HepG2 (cell line): ENCODE results near the gene ZNF546. TPM values are rescaled to one million over a fixed set of nuclear protein-coding genes. Genes with fewer than 3 reads are reported as not detected.

Experiments used
- ARID5B ChIP-seq: IDR thresholded peaks from 2 replicates; pipeline ENCODE4 v1.4.0; 2020; ENCODE audit warnings: mild to moderate bottlenecking, missing genetic modification reagents
- KDM2A ChIP-seq: sonication (generic); formaldehyde crosslinking; IDR thresholded peaks from 2 replicates; pipeline ENCODE4 v1.4.0; 2020; ENCODE audit warnings: low read depth, missing genetic modification reagents, borderline replicate concordance
- PRDM15 ChIP-seq: sonication (generic); formaldehyde crosslinking; IDR thresholded peaks from 2 replicates; pipeline ENCODE4 v1.4.0; 2020; ENCODE audit warnings: missing genetic modification reagents
- YY1 ChIP-seq: IDR thresholded peaks from 2 replicates; pipeline ENCODE4 v1.6.1; 2011; ENCODE audit warnings: low read length, low read depth, moderate library complexity, mild to moderate bottlenecking; ENCODE audit not compliant: insufficient read depth, insufficient replicate concordance
- ZMAT5 ChIP-seq: sonication (generic); formaldehyde crosslinking; IDR thresholded peaks from 2 replicates; pipeline ENCODE4 v1.5.0; 2020; ENCODE audit warnings: mild to moderate bottlenecking, low read depth, missing genetic modification reagents, borderline replicate concordance
- ZNF124 ChIP-seq: sonication (generic); formaldehyde crosslinking; IDR thresholded peaks from 2 replicates; pipeline ENCODE4 v1.4.0; 2020; ENCODE audit warnings: missing genetic modification reagents
- ZNF512 ChIP-seq: sonication (generic); formaldehyde crosslinking; IDR thresholded peaks from 2 replicates; pipeline ENCODE4 v1.4.0; 2020; ENCODE audit warnings: mild to moderate bottlenecking, missing genetic modification reagents
- ZNF547 ChIP-seq: sonication (generic); formaldehyde crosslinking; IDR thresholded peaks from 2 replicates; pipeline ENCODE4 v1.5.1; 2020; ENCODE audit warnings: mild to moderate bottlenecking, missing genetic modification reagents
- ZNF577 ChIP-seq: sonication (generic); formaldehyde crosslinking; IDR thresholded peaks from 2 replicates; pipeline ENCODE4 v1.4.0; 2020; ENCODE audit warnings: mild to moderate bottlenecking, low read depth, missing genetic modification reagents, borderline replicate concordance
- ZNF598 ChIP-seq: sonication (generic); formaldehyde crosslinking; IDR thresholded peaks from 2 replicates; pipeline ENCODE4 v1.5.1; 2020; ENCODE audit warnings: mild to moderate bottlenecking, missing genetic modification reagents, borderline replicate concordance
- polyA plus RNA-seq, 8 experiments: library from polyadenylated mRNA; depleted of rRNA in 3 of 8; stranded (reverse) in 7 of 8; unstranded in 1 of 8; fragments of >200 nt; fragmentation: Illumina TruSeq in 4 of 8; extraction: Trizol in 4 of 8; gene quantifications; 2 replicates each; pipeline versions ENCODE4 v1.2.1 to v1.2.3, GENCODE V29; 2011 to 2016; ENCODE audit warnings: low read depth in 4 of 8, missing spikeins in 1 of 8, mixed read lengths in 1 of 8; ENCODE audit not compliant: insufficient read depth in 1 of 8
- total RNA-seq, 5 experiments: library from RNA; depleted of rRNA; stranded (reverse); fragments of >200 nt; fragmentation: Illumina TruSeq; extraction: Trizol; gene quantifications; 2 replicates each; pipeline ENCODE4 v1.2.3, GENCODE V29; 2016; ENCODE audit warnings: low read depth in 1 of 5

Gene ZNF546
- total and polyA plus RNA-seq, 2 of the 13 experiments (the other 11 are each of a cell fraction or from before 2014, with no cell fraction given) = 2.2 to 4.1 TPM

GRCh38 chr19:39987596-39987995, 9.3 kb upstream of the ZNF546 start (continued):
- TF ChIP-seq PRDM15 (CRISPR knock-in tag) (no peak), KDM2A (CRISPR knock-in tag) (no peak), ZNF547 (no peak), ZNF598 (no peak), YY1 (no peak), ZNF577 (CRISPR knock-in tag) (no peak), ZNF512 (CRISPR knock-in tag) (no peak), ARID5B (CRISPR knock-in tag) (no peak), ZNF124 (CRISPR knock-in tag) (no peak), ZMAT5 (CRISPR knock-in tag) (no peak)
